ENCODE data around the gene C22orf39. TPM values are rescaled to one million over a fixed set of nuclear protein-coding genes. Genes with fewer than 3 reads are reported as not detected.

The C22orf39 gene
- total RNA-seq, 1 donor from 2014 or later: 33.4 TPM

GRCh38 chr22:19463008-19463407, 15.5 kb upstream of the C22orf39 start:
- peaks cover 10% of the 10 kb centered on the region for H3K4me1 Mint-ChIP-seq
- H3K27ac Mint-ChIP-seq: no peak overlapping the region
- no peak for DNase-seq (ENCODE audit: low spot score in 2 of 2, unreplicated experiment in 2 of 2)
- H3K9me3 Mint-ChIP-seq: no peaks in the 10 kb centered on the region
- H3K4me3 Mint-ChIP-seq: no peak overlapping the region
- no peak for TF ChIP-seq CTCF (IDR thresholded peaks at IDR 0.05; ENCODE audit: unreplicated experiment)
- H3K36me3 Mint-ChIP-seq: peaks cover 28% of the 10 kb centered on the region
- no peaks in the 10 kb centered on the region for H3K27me3 Mint-ChIP-seq (ENCODE audit: low read depth)

DNA sequence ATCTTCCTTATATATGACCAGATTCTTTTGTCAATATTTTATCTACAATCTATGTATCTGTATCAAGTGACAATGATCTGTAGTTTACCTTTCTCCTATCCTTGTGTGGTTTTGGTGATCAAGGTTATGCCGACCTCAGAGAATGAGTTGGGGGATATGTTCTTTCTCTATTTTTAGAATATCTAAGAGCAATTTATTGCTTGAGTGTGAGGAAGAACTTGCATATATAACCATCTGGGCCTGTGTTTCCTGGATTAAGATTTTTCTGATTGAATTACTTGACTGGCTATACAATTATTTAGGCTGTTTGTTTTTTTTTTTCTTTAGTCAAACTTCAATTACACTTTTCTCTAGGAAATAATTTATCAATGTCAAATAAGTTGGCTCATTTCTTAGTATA, 14.0 kb upstream of the C22orf39 start:
- Mint-ChIP-seq H3K36me3 (peaks cover 28% of the 10 kb centered on the region), H3K27ac (no peak overlapping the region), H3K9me3 (no peaks in the 10 kb centered on the region), H3K4me3 (no peak overlapping the region), H3K4me1 (peaks cover 10% of the 10 kb centered on the region), H3K27me3 (ENCODE audit: low read depth) (no peaks in the 10 kb centered on the region)
- DNase-seq (ENCODE audit: low spot score in 2 of 2, unreplicated experiment in 2 of 2): no peak
- TF ChIP-seq CTCF (IDR thresholded peaks at IDR 0.05; ENCODE audit: unreplicated experiment): no peak

DNA sequence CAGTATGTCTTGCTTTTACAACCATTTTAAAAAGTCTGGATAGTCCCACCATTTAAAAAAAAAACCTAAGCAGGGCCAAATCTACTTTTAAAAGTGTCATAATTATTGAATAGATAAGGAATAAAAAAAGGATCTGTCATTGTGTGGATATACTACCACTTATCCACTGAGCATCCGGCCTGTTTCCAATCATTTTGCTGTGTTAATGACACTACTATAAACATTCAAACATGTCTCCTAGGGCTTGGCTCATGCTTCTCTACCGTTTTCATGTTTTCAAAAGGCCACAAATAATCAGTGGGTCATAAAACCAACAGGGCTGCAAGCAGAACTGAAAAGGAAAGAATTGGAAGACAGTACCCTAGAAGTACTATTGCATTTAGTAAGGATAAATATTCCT, 12.5 kb upstream of the C22orf39 start:
- Mint-ChIP-seq H3K36me3 (peaks cover 32% of the 10 kb centered on the region), H3K9me3 (no peaks in the 10 kb centered on the region)

DNA sequence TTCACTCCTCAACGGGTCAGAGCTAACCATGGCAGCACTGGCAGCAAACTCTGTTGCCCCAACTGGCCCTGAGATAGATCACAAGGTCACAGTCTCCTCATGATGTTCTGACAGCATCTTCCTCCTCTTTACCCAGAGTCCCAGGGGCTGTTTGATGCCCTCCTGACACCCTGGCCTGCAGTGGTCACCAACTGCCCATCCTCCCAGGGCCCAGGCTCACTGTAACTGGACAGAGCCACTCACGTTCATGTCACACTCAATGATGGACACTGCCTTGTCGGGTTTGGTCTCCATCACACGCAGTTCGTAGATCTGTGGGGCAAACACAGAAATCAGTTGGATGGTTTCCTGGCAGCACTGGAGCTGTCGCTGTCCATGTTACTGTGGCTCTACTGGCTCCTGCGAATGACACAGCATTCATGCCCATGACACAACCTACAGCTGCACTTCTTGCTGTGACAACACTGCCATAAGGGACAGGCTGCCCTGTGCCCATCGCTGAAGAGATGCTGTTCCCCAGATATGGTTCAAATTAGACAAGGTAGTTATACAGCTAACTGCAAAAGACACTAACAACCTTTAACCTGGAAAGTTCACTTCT, 10.4 kb upstream of the C22orf39 start:
- H3K9me3 Mint-ChIP-seq: no peaks in the 10 kb centered on the region
- H3K27me3 Mint-ChIP-seq (ENCODE audit: low read depth): no peaks in the 10 kb centered on the region
- peaks cover 36% of the 10 kb centered on the region for H3K36me3 Mint-ChIP-seq
- DNase-seq (ENCODE audit: low spot score in 2 of 2, unreplicated experiment in 2 of 2): no peak
- H3K4me1 Mint-ChIP-seq: no peaks in the 10 kb centered on the region
- no peak for TF ChIP-seq CTCF (IDR thresholded peaks at IDR 0.05; ENCODE audit: unreplicated experiment)
- no peak overlapping the region for H3K27ac Mint-ChIP-seq
- H3K4me3 Mint-ChIP-seq: no peak overlapping the region

More for the DNA sequence above, 12.5 kb upstream of the C22orf39 start:
- H3K4me1 Mint-ChIP-seq: peaks cover 10% of the 10 kb centered on the region
- H3K27ac Mint-ChIP-seq: no peak overlapping the region
- DNase-seq (ENCODE audit: low spot score in 2 of 2, unreplicated experiment in 2 of 2): no peak
- H3K4me3 Mint-ChIP-seq: no peak overlapping the region
- no peaks in the 10 kb centered on the region for H3K27me3 Mint-ChIP-seq (ENCODE audit: low read depth)
- no peak for TF ChIP-seq CTCF (IDR thresholded peaks at IDR 0.05; ENCODE audit: unreplicated experiment)

GRCh38 chr22:19456541-19456940, 9.0 kb upstream of the C22orf39 start:
- H3K27ac Mint-ChIP-seq: no peak overlapping the region
- H3K4me1 Mint-ChIP-seq: no peaks in the 10 kb centered on the region
- no peak for TF ChIP-seq CTCF (IDR thresholded peaks at IDR 0.05; ENCODE audit: unreplicated experiment)

More at GRCh38 chr22:19456541-19456940, 9.0 kb upstream of the C22orf39 start:
- no peak for DNase-seq (ENCODE audit: low spot score in 2 of 2, unreplicated experiment in 2 of 2)
- H3K27me3 Mint-ChIP-seq (ENCODE audit: low read depth): no peaks in the 10 kb centered on the region
- peaks cover 38% of the 10 kb centered on the region for H3K36me3 Mint-ChIP-seq
- H3K9me3 Mint-ChIP-seq: no peaks in the 10 kb centered on the region
- no peak overlapping the region for H3K4me3 Mint-ChIP-seq

Data from mesothelial cell of epicardium (in vitro differentiated cells).